Type B pancreatic cell (in vitro differentiated cells): ENCODE data around the gene RRP7A. TPM values are rescaled to one million over a fixed set of nuclear protein-coding genes. Genes with fewer than 3 reads are reported as not detected.
"Not testable (repeated sequence)": the region's sequence is repeated elsewhere in the genome, so short reads cannot be mapped to it uniquely, and the experiment has no call there.

Source experiments
- DNase-seq: peaks from one replicate; pipeline ENCODE4 v3.0.0; 2021; ENCODE audit warnings: mixed read lengths; ENCODE audit not compliant: unreplicated experiment; ENCODE audit errors: extremely low spot score
- H3K27ac Mint-ChIP-seq: 2 replicates; pipeline ENCODE4 v1.8.0; 2021; ENCODE audit warnings: mild to moderate bottlenecking, mixed read lengths
- H3K27me3 Mint-ChIP-seq: 2 replicates; pipeline ENCODE4 v1.8.0; 2021; ENCODE audit warnings: mixed read lengths
- H3K36me3 Mint-ChIP-seq: 2 replicates; pipeline ENCODE4 v1.8.0; 2021; ENCODE audit warnings: mixed read lengths
- H3K4me1 Mint-ChIP-seq: one replicate; pipeline ENCODE4 v1.8.0; 2021; ENCODE audit warnings: mixed read lengths; ENCODE audit not compliant: unreplicated experiment
- H3K4me3 Mint-ChIP-seq: 2 replicates; pipeline ENCODE4 v1.8.0; 2021; ENCODE audit warnings: mild to moderate bottlenecking, mixed read lengths
- H3K9me3 Mint-ChIP-seq: 2 replicates; pipeline ENCODE4 v1.8.0; 2021; ENCODE audit warnings: mixed read lengths
- total RNA-seq: library from RNA; stranded (reverse); gene quantifications from 2 replicates; pipeline ENCODE4 v1.2.1, GENCODE V29; 2021; ENCODE audit warnings: low replicate concordance
- TF ChIP-seq, protein P1 (sequence below): fragments of 200-600 bp; sonication (generic); conservative IDR thresholded peaks from 2 replicates; pipeline ENCODE4 v1.5.0; 2021; ENCODE audit warnings: antibody characterized with exemption, mild to moderate bottlenecking

The RRP7A gene
- total RNA-seq, 1 donor from 2014 or later: 76.0 TPM

- not testable (repeated sequence) for H3K4me3 Mint-ChIP-seq, H3K36me3 Mint-ChIP-seq, H3K9me3 Mint-ChIP-seq, DNase-seq, H3K4me1 Mint-ChIP-seq, H3K27me3 Mint-ChIP-seq
- TF ChIP-seq, protein P1, sequence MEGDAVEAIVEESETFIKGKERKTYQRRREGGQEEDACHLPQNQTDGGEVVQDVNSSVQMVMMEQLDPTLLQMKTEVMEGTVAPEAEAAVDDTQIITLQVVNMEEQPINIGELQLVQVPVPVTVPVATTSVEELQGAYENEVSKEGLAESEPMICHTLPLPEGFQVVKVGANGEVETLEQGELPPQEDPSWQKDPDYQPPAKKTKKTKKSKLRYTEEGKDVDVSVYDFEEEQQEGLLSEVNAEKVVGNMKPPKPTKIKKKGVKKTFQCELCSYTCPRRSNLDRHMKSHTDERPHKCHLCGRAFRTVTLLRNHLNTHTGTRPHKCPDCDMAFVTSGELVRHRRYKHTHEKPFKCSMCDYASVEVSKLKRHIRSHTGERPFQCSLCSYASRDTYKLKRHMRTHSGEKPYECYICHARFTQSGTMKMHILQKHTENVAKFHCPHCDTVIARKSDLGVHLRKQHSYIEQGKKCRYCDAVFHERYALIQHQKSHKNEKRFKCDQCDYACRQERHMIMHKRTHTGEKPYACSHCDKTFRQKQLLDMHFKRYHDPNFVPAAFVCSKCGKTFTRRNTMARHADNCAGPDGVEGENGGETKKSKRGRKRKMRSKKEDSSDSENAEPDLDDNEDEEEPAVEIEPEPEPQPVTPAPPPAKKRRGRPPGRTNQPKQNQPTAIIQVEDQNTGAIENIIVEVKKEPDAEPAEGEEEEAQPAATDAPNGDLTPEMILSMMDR: peak; percentile 64
- H3K27ac Mint-ChIP-seq: peak overlapping the region; percentile 75
These were observed 7.2 kb downstream of the RRP7A start for GRCh38 chr22:42512273-42512990.

GRCh38 chr22:42511401-42511891 is 8.2 kb downstream of the RRP7A start:
- H3K9me3 Mint-ChIP-seq: no peaks in the 10 kb centered on the region

DNA sequence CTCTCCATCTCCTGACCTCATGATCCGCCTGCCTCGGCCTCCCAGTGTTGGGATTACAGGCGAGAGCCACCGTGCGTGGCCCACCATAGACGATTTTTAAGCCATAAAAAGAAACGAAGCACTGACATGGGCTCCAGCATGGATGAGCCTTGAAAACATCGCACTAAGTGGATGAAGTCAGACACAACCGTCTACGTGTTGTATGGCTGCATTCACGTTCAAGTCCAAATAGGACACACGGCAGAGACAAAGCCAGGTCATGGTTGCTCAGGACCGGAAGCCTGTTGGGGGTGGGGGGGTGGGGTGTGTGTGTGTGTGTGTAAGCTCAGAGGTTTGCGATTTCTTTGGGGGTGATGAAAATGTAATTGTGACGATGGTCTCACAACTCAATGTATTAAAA is 10.0 kb downstream of the RRP7A start:
- TF ChIP-seq, protein P1: no peak
- no peaks in the 10 kb centered on the region for H3K27me3 Mint-ChIP-seq
- no peak overlapping the region for H3K4me3 Mint-ChIP-seq
- peaks cover 3% of the 10 kb centered on the region for H3K4me1 Mint-ChIP-seq
- H3K36me3 Mint-ChIP-seq: peaks cover 3% of the 10 kb centered on the region
- no peaks in the 10 kb centered on the region for H3K9me3 Mint-ChIP-seq
- no peak for DNase-seq
- H3K27ac Mint-ChIP-seq: no peak overlapping the region

More at GRCh38 chr22:42511401-42511891, 8.2 kb downstream of the RRP7A start:
- DNase-seq: no peak
- Mint-ChIP-seq H3K27ac (no peak overlapping the region), H3K4me1 (peaks cover 3% of the 10 kb centered on the region), H3K4me3 (no peak overlapping the region), H3K36me3 (peaks cover 3% of the 10 kb centered on the region), H3K27me3 (no peaks in the 10 kb centered on the region)
- TF ChIP-seq, protein P1: no peak

- not testable (repeated sequence) for H3K27me3 Mint-ChIP-seq, H3K4me3 Mint-ChIP-seq, DNase-seq
These were observed 10.6 kb downstream of the RRP7A start for GRCh38 chr22:42508975-42509364.

DNA sequence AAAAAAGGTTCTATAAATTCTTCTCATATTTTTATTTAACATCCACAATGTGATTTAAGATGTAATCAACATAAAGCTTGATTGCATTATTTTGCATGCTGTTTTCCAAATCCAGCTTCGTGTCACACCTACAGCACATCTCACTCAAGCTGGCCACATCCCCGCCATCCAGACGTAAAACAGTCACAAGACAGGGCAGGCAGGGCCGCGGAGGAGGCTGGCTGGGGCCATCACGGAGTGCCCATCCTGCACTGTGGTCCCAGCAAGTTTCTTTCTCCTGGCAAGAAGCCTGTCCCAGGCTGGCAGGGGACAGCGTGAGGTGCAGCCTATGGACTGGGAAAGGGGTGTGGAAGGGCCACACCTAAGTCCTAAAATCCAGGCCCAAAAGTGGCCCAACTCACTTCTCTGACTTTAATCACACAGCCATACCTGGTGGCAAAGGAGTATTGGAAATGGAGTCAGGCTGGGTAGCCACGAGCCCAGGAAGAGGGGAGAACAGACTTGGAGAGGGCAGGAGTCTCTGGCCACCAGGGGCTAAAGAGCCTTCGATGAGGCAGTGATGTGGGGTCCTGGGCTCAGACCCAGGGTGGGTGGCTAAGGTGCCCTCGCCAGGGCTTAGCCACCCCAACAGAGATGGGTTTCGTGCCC is 11.1 kb downstream of the RRP7A start:
- H3K4me3 Mint-ChIP-seq, H3K27me3 Mint-ChIP-seq, DNase-seq, H3K9me3 Mint-ChIP-seq, H3K36me3 Mint-ChIP-seq, H3K4me1 Mint-ChIP-seq: not testable (repeated sequence)
- H3K27ac Mint-ChIP-seq: peak overlapping the region; percentile 23

More at GRCh38 chr22:42508975-42509364, 10.6 kb downstream of the RRP7A start:
- H3K9me3 Mint-ChIP-seq, H3K4me1 Mint-ChIP-seq, H3K27ac Mint-ChIP-seq, H3K36me3 Mint-ChIP-seq: not testable (repeated sequence)

DNA sequence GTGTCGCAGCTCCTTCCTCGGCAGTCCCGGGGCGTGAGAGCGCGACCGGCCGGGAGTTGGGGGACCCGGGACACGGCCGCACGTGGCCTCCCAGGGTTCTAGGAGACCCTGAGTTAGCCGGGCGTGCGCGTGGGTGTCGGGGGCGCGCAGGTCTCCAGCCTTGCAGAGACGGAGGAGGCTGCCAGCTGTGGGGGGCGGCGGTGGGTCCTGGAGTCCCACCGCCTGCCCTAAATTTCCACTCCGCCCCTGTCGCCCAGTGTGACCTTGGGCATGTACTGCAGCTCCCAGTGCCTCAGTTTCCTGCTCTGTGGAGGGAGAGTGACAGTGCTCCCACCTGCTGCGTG is 18.8 kb downstream of the RRP7A start:
- Mint-ChIP-seq H3K4me1 (peaks cover 13% of the 10 kb centered on the region), H3K27ac (no peak overlapping the region), H3K9me3 (no peaks in the 10 kb centered on the region), H3K4me3 (no peak overlapping the region), H3K36me3 (no peaks in the 10 kb centered on the region), H3K27me3 (no peaks in the 10 kb centered on the region)
- TF ChIP-seq, protein P1: no peak
- no peak for DNase-seq
